Amniotic epithelial cell (primary cell): ENCODE measurements around the gene OR4D1.

Experiments
- DNase-seq: peaks from one replicate; pipeline ENCODE4 v3.0.0-alpha.2; 2010; ENCODE audit warnings: low read depth

OR4D1 gene

DNA sequence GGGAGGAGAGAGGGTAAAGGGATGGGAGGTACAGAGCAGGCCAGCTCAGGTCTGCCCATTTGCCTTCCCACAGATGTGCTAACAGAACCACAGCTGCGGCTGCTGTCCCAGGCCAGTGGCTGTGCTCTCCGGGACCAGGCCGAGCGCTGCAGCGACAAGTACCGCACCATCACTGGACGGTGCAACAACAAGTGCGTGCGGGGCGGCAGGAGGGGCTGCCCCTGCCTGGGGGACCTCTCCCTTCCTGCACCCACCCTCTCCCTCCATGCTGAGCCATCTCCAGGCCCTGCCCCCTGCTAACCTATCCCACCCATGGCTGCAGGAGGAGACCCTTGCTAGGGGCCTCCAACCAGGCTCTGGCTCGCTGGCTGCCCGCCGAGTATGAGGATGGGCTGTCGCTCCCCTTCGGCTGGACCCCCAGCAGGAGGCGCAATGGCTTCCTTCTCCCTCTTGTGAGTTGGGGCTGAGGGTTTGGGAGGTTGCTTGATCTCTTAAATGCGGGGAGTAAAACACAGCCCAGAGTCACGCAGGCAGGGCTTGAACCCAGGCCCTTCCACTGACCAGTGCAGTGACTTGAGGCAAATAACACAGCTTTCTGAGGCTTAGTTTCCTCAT is 45.6 kb downstream of the OR4D1 start:
- no peak for DNase-seq

DNA sequence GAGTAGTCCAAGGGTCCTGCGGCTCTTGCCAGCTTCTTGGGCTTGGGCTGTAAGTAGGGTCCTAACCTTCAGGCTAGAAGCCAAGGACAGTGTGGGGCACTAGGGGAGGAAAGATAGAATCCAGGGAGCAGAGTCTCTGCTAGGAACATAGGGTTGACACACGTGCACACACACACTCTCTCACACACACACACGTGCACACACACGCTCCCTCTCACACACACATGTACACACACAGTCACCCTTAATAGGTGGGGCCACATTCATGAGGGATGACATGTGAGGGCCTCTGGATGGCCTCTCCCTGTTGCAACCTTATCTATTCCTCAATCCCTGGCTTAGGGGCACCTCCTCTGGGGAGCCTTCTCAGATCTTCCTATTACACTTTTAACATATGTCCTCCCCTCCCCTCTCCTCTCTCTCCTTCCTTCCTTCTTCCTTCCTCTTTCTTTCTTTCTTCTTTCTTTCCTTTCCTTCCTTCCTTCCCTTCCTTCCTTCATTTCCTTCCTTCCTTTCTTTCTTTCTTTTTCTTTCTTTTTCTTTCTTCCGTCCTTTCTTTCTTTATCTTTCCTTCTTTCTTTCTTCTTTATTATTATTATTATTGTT is 47.4 kb downstream of the OR4D1 start:
- DNase-seq, result no peak

DNA sequence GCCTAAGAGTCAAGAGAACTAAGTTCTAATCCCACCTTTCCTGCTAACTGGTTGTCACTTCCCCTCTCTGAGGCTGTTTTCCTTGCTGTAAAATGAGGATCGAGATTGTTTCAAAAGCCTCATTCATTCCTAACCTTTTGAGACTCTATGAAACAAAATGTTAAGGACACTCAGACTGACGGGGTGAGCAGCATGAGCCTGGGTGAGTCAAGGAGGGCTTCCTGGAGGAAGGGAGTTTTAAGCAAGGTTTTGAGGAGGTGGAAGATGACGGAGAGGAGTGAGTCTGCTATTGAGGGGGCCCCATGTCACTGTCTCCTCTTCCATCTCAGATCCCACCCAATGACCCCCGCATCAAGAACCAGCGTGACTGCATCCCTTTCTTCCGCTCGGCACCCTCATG is 48.4 kb downstream of the OR4D1 start:
- DNase-seq, result no peak

DNA sequence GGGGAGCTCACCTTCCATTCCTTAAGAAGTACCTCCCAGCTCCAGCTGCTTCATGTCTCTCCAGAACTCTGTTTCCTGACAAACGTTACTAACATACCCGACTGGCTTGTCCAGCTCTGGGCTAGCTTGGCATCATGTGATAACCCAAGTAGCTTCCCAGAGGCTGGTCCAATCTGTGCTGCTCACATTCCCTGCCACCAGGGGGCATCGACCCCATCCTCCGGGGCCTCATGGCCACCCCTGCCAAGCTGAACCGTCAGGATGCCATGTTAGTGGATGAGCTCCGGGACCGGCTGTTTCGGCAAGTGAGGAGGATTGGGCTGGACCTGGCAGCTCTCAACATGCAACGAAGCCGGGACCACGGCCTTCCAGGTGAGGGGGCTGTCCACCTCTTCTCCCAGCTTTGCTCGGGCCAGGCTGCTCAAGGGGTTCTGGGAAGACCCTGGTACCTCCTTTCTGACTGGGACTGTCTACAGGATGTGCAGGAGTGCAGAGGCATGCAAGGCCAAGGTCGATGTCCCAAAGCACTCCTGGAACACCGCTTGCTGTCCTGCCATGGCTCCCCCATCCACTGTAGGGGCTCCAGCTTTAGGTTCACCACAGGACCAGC is 51.9 kb downstream of the OR4D1 start:
- DNase-seq, result peak; percentile 45

DNA sequence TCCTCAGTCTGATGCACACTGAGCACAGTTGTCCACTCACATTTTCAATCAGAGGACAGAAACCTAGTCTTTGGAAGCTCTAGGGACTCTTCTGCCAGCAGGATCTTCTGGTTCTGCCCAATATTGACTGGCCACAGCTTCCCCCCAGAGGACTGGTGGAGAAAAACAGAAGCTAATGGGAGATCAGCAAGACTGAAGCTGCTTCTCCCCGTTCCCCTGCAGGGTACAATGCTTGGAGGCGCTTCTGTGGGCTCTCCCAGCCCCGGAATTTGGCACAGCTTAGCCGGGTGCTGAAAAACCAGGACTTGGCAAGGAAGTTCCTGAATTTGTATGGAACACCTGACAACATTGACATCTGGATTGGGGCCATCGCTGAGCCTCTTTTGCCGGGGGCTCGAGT is 54.7 kb downstream of the OR4D1 start:
- DNase-seq, result no peak

DNA sequence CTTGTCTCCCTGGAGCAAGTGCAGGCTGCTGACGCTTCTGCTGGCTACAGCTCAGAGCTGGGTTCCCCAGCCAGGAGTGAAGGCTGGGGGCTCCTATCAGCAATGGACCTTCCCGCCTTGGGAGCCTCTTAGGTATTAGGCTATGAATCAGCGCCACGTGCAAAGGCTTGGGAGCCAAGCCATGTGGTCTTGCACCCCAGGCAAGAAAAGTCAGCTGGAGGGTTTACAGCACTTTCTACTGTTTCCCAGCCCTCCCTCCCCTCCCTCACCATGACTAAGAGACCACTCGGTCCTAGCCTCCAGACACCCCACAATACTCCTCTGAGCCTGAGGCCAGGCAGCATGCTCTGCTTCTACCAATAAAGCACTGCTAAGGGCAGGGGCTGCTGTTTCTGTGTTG is 56.6 kb downstream of the OR4D1 start:
- DNase-seq, result no peak

DNA sequence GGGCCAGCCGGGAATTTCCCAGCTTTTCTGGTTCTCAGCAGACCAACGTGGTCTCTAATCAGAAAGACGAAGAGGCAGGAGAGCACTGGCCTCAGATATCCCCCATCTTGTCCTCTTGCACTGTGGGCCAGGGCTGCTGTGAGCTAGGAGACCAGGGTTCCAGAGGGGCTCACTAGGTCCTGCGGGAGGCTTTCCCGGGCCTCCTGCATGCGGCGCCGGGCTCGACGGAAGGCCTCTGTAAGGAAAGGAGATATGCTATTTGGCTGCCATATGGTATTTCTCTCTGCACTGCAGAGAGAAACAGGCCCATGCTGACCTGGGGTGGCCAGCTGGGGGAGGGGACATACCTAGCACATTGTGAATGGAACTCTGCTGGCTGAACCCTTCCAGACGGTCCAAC is 57.8 kb downstream of the OR4D1 start:
- no peak for DNase-seq

DNA sequence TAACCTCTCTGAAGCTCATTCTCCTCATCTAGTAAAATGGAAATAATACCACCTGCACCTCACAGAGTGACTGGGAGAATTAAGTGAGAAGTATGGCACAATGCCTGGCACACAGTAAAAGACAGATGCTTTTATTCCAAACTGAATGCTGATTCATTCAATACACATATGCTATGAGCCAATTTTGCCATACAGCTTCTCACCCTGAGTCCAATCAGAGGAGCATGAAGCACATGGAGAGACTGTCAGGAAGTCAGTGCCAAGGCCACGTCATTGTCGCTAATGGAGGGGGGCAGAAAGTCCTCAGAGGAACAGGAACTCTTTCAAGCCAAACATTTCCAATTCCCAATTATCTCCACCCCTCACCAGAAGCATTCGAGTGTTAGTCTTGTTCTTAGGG is 59.3 kb downstream of the OR4D1 start:
- no peak for DNase-seq

DNA sequence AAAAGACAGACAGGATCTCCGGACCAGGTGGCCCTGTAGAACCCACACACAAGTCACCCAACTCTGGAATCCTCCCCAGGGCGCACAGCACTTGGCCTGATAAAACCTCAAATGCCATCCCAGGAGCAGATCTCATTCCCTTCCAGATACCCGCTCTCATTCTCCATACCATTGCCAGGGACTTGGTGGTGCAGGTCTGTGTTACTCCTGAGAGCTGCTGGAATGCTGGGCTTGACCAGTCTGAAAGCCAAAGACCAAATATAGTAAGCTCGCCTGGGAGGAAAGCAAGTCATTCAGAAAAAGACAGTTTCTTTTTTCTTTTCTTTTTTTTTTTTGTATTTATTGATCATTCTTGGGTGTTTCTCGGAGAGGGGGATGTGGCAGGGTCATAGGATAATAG is 60.2 kb downstream of the OR4D1 start:
- no peak for DNase-seq
